Heart left ventricle (tissue), 16 donors: ENCODE data around the gene DBNDD1. TPM values are rescaled to one million over a fixed set of nuclear protein-coding genes. Genes with fewer than 3 reads are reported as not detected.
"Not testable (repeated sequence)": the region's sequence is repeated elsewhere in the genome, so short reads cannot be mapped to it uniquely, and the experiment has no call there.

Experiments
- ATAC-seq, 4 donors: fragments of 200-7000 bp; cut with Tn5 transposase; one replicate each; pipeline ENCODE4 v1.9.1; 2020 to 2022; ENCODE audit warnings: moderate library complexity in 4 of 4, mild to moderate bottlenecking in 3 of 4, moderate number of reproducible peaks in 1 of 4
- DNase-seq, 5 donors: peaks; one replicate each; pipeline ENCODE4 v3.0.0-alpha.2; 2020
- H3K27ac ChIP-seq, 12 donors: fragments of 200-600 bp; sonication (generic) in 4 of 12; one replicate each; pipeline versions ENCODE4 v1.5.0 to v1.8.0; 2016 to 2022; ENCODE audit warnings: mild to moderate bottlenecking in 2 of 12
- H3K27me3 ChIP-seq, 9 donors: fragments of 200-600 bp; sonication (generic) in 2 of 9; one replicate each; pipeline versions ENCODE4 v1.5.1 to v1.8.0; 2016 to 2022; ENCODE audit warnings: mild to moderate bottlenecking in 3 of 9
- H3K36me3 ChIP-seq, 9 donors: fragments of 200-600 bp; sonication (generic) in 2 of 9; one replicate each; pipeline versions ENCODE4 v1.5.0 to v1.8.0; 2018 to 2022; ENCODE audit warnings: mild to moderate bottlenecking in 2 of 9
- H3K4me1 ChIP-seq, 12 donors: fragments of 200-600 bp; sonication (generic) in 4 of 12; one replicate each; pipeline versions ENCODE4 v1.5.0 to v1.8.0; 2016 to 2022; ENCODE audit warnings: mild to moderate bottlenecking in 3 of 12
- H3K4me3 ChIP-seq, 12 donors: fragments of 200-600 bp; sonication (generic) in 4 of 12; one replicate each; pipeline versions ENCODE4 v1.5.0 to v1.8.0; 2017 to 2022; ENCODE audit warnings: mild to moderate bottlenecking in 9 of 12, moderate library complexity in 4 of 12
- H3K9me3 ChIP-seq, 12 donors: fragments of 200-600 bp; sonication (generic) in 4 of 12; one replicate each; pipeline versions ENCODE4 v1.5.0 to v1.8.0; 2016 to 2022; ENCODE audit warnings: mild to moderate bottlenecking in 1 of 12
- CTCF ChIP-seq, 12 donors: fragments of 200-600 bp; sonication (generic) in 4 of 12; IDR thresholded peaks; one replicate each; pipeline versions ENCODE4 v1.5.0 to v1.8.0; 2018 to 2022; ENCODE audit warnings: antibody characterized with exemption in 12 of 12, mild to moderate bottlenecking in 5 of 12
- POLR2A ChIP-seq, 2 donors: fragments of 450-650 bp; IDR thresholded peaks; one replicate each; pipeline ENCODE4 v1.6.1; 2017; ENCODE audit warnings: antibody characterized with exemption in 2 of 2, mild to moderate bottlenecking in 2 of 2, moderate library complexity in 2 of 2
- WGBS, 4 donors: extraction: QIAGEN DNeasy Blood & Tissue Kit in 2 of 4; methylation state at CpG; one replicate each; pipeline versions ENCODE4 v1.1.5 to v1.1.7; 2013 to 2018; 5-methylcytosine and 5-hydroxymethylcytosine counted together
- intact Hi-C, 10 donors: fragments of 100-400 bp; cut with DNase I; formaldehyde crosslinking; loops; one replicate each; pipeline versions ENCODE4 v1.11.1 to v1.14.2; 2022
- polyA plus RNA-seq, 2 donors: library from polyadenylated mRNA; stranded (reverse); fragments of 200-250 nt; gene quantifications; one replicate each; pipeline ENCODE4 v1.2.3, GENCODE V29; 2013
- total RNA-seq, 9 donors: library from RNA; depleted of rRNA in 2 of 9; stranded (reverse); fragments of >200 nt in 2 of 9; fragmentation: NEBNext Ultra II Directional in 3 of 9; extraction: Animal tissue kit (Norgen Biotek cat#: 25700) in 3 of 9; gene quantifications; one replicate each; pipeline versions ENCODE4 v1.1.0 to v1.2.4, GENCODE V29; 2016 to 2023
- donor health status: ischemic (EF 13 %, LVEDD 7.1; RV severe dilation, severe dysfunction).
- donor health status: healthy with polysubstance abuse.
- donor health status: DM: no; HTN: yes; CAD: no.
- donor health status: DM: no; HTN: no; CAD: no.
- donor health status: ischemic (EF 25% LVEDD 6.9; RV normal size, moderate dysfunction).
- donor health status: ischemic (EF 25% LVEDD 5.7; RV mildly dilated, moderate dysfunction).
- donor health status: healthy.
- donor health status: DM: yes; HTN: yes; CAD: no.
- donor health status: ischemic (EF 35%, LVEDD 5.7; RV mildly dilated, moderate dysfunction).
- donor health status: nonischemic (EF 11% LVEDD 7.7; RV severe dilation, severe dysfunction).
- donor health status: DM: yes; HTN: yes; CAD: no.
- donor health status: PGD.
- donor health status: ischemic (EF 29% LVEDD 5.4; RV normal size, mild dysfunction).
- donor health status: nonischemic (EF 23%, LVEDD 6.1; RV moderate dilation, normal function).

DBNDD1 gene
- total and polyA plus RNA-seq, 11 donors = 1.4 to 16.0 (median 4.4) TPM

- TF ChIP-seq CTCF (IDR thresholded peaks at IDR 0.05) (peak in 3 of 12 donors; percentile 9 to 32 (median 27)), POLR2A (IDR thresholded peaks at IDR 0.05) (peak in 1 of 2 donors; percentile 85)
- peak; percentile 91 to 97 (median 92) for DNase-seq
- Histone ChIP-seq H3K36me3 (peaks cover 0 to 9% (median under 1%) of the 10 kb centered on the region in 9 donors), H3K4me3 (peak overlapping the region; percentile 72 to 99 (median 80)), H3K27ac (peak overlapping the region; percentile 84 to 99 (median 96)), H3K4me1 (peaks cover 0 to 47% (median 28%) of the 10 kb centered on the region in 12 donors), H3K27me3 (no peaks in the 10 kb centered on the region), H3K9me3 (peaks cover 0 to 6% (median 0%) of the 10 kb centered on the region in 12 donors)
- intact Hi-C loops = loop anchor here in 2 of 10 donors (2.0 to 10.0 kb wide), 3 partner anchors 46 to 98 kb away; partner anchors contain the start of gene TCF25 (in 1 of the 2)
- 0 to 1% (median 1%) methylated on average over 62 to 104 of the region's 104 CpGs for WGBS, 4 donors
- peak; percentile 84 to 96 (median 94) for ATAC-seq
These were observed 46.7 kb downstream of the DBNDD1 start for GRCh38 chr16:89972244-89973234.

DNA sequence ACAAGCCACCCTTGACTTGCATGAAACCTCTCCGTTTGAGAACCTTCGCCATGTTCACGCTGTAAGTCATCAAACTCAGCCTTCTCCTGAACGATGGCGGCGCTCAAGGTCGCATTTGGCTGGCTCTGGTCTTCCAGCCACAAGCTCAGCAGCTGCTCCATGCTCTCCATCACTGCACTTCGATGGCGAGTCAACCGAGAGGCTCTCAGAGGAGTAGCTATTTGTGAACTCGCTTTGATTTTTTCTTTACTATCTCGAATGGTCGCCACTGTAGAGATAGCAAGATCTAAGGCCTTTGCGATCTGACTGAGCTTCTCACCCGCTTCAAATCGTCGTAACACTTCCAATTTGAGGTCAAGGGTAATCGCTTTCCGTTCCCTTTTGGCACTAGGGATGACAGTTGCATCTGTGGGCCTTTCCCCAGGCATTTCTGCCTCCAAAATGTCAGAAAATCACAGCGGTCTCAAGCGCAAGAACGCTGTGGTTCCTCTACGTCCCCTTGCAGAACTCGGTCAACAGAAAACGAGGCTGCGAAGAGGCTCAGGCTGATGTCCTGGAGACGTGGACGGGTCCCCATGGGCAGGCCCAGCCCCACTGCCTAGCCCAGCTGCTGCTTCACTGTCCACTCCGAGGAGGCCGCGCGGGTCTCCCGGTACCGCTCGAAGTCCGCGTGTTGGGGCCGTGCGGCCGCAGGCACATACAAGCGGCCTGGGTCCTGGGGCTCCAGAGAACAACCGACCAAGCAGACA, 47.6 kb downstream of the DBNDD1 start:
- DNase-seq (no peak), ATAC-seq (peak in 3 of 4 donors; percentile 48 to 56 (median 50))
- H3K27me3 ChIP-seq = no peaks in the 10 kb centered on the region
- peaks cover 0 to 6% (median 0%) of the 10 kb centered on the region in 12 donors for H3K9me3 ChIP-seq
- intact Hi-C loops = loop anchor here in 2 of 10 donors (2.0 to 10.0 kb wide), 3 partner anchors 45 to 97 kb away; partner anchors contain the start of gene TCF25 (in 1 of the 2)
- WGBS, 4 donors = 34 to 60% (median 36%) methylated on average over 38 to 42 of the region's 42 CpGs
- H3K36me3 ChIP-seq = peaks cover 0 to 8% (median under 1%) of the 10 kb centered on the region in 9 donors
- H3K4me3 ChIP-seq = peak overlapping the region; percentile 72 to 99 (median 80)
- H3K4me1 ChIP-seq = peaks cover 0 to 52% (median 28%) of the 10 kb centered on the region in 12 donors
- peak overlapping the region; percentile 84 to 99 (median 96) for H3K27ac ChIP-seq
- TF ChIP-seq POLR2A (IDR thresholded peaks at IDR 0.05) (no peak), CTCF (IDR thresholded peaks at IDR 0.05) (no peak)

DNA sequence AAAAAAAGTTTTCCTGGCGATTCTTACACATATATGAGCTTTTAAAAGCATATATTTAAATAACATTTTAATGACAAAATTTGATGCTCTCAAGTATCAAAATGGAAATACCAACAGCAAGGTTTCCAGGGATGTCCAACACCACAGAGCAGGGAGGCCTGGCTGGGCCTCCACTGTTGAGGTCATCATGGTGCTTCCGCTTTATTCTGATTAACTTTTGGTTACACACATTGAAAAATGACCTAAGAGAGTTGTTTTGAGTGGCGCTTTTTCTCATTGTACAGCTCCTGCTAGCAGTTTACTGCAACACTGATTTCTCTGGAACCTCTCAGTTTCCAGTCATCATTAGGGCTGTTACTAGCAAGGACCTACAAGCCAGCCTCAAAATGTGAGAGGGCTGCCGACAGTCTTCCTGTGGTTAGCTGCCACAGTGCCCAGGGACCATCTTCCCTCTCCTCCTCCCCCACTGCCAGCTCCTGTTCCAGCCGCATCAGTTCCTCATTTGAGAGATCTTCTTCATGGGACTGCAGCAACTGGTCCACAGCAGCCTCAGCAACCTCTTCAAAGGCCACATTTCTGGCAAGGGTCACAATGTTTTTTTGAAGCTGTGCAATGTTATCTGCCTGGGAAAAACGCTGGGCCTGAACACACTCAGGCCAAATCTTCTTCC, 49.4 kb downstream of the DBNDD1 start:
- intact Hi-C loops = loop anchor here in 2 of 10 donors (5.0 to 10.0 kb wide), 2 partner anchors 52 to 95 kb away; partner anchors contain the start of gene TCF25 (in 1 of the 2)
- H3K4me3 ChIP-seq = no peak overlapping the region
- TF ChIP-seq POLR2A (IDR thresholded peaks at IDR 0.05) (no peak), CTCF (IDR thresholded peaks at IDR 0.05) (no peak)
- 89 to 94% (median 92%) methylated on average over 6 of the region's 6 CpGs for WGBS, 4 donors
- peaks cover 0 to 6% (median 0%) of the 10 kb centered on the region in 12 donors for H3K9me3 ChIP-seq
- DNase-seq (no peak), ATAC-seq (no peak)
- H3K4me1 ChIP-seq = peaks cover 0 to 49% (median 28%) of the 10 kb centered on the region in 12 donors
- H3K27me3 ChIP-seq = no peaks in the 10 kb centered on the region
- peak overlapping the region in 1 of 12 donors; percentile 29 for H3K27ac ChIP-seq
- peaks cover 0 to 22% (median 8%) of the 10 kb centered on the region in 9 donors for H3K36me3 ChIP-seq

- intact Hi-C loops, H3K9me3 ChIP-seq, H3K4me3 ChIP-seq, ATAC-seq, H3K27me3 ChIP-seq, DNase-seq: not testable (repeated sequence)
- peak overlapping the region in 1 of 12 donors; percentile 32 for H3K27ac ChIP-seq
- H3K36me3 ChIP-seq = peaks cover 0 to 34% (median 14%) of the 10 kb centered on the region in 9 donors
- H3K4me1 ChIP-seq = peaks cover 0 to 33% (median 18%) of the 10 kb centered on the region in 12 donors
- WGBS, 4 donors = 87 to 92% (median 87%) methylated on average over 11 of the region's 11 CpGs
These were observed 51.2 kb downstream of the DBNDD1 start for GRCh38 chr16:89968074-89968473.

DNA sequence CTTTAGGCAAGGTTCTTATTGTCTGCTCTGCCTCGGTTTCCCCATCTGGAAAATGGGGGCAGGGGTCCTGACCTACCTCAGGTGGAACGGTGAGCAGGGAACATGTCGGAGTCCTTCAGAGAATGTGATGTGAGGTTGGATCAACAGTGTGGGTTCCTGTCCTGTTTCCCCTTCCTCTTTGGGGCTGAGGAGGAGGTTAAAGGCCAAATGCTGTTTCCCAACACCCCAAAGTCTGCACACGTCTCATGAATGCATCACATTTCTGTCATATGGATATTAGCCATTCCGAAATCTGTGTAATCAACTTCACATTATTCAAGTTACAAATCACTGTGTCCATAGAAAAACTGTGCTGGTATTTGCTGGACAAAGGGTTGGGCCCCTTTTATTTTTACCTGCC, 51.8 kb downstream of the DBNDD1 start:
- H3K4me1 ChIP-seq = peaks cover 0 to 32% (median 18%) of the 10 kb centered on the region in 12 donors
- H3K36me3 ChIP-seq = peaks cover 0 to 34% (median 17%) of the 10 kb centered on the region in 9 donors
- H3K9me3 ChIP-seq, H3K4me3 ChIP-seq, H3K27me3 ChIP-seq, DNase-seq, ATAC-seq, intact Hi-C loops: not testable (repeated sequence)
- peak overlapping the region in 1 of 12 donors; percentile 32 for H3K27ac ChIP-seq
- 81 to 94% (median 86%) methylated on average over 2 to 5 of the region's 5 CpGs for WGBS, 4 donors
